ENCODE measurements around the gene AUTS2. TPM values are rescaled to one million over a fixed set of nuclear protein-coding genes. Genes with fewer than 3 reads are reported as not detected.

Gene AUTS2
- total and polyA plus RNA-seq, 2 experiments from 2014 or later, result 32.0 to 91.0 TPM

- TF ChIP-seq ZNF462 (CRISPR knock-in tag; IDR thresholded peaks at IDR 0.05) (no peak), CREB1 (CRISPR knock-in tag; IDR thresholded peaks at IDR 0.05; ENCODE audit: low read depth) (no peak), ZNF114 (CRISPR knock-in tag; IDR thresholded peaks at IDR 0.05) (no peak)
Measured at GRCh38 chr7:70458745-70459144, 860.5 kb downstream of the AUTS2 start (continued).

GRCh38 chr7:70459546-70459945 lies 861.3 kb downstream of the AUTS2 start:
- Histone ChIP-seq H3K79me2 (replicated peaks; ENCODE audit: insufficient read depth) (no peaks in the 10 kb centered on the region), H4K20me1 (replicated peaks; ENCODE audit: insufficient read depth) (no peaks in the 10 kb centered on the region), H3K27ac (ENCODE audit: low read depth) (no peak overlapping the region), H3K27me3 (ENCODE audit: insufficient read depth) (no peaks in the 10 kb centered on the region), H3K4me2 (no peak overlapping the region), H3K9me2 (ENCODE audit: insufficient read depth) (no peaks in the 10 kb centered on the region; the same call in 1 of the 2 replicates), H3K4me3 (no peak overlapping the region), H3K36me3 (ENCODE audit: insufficient read depth) (no peaks in the 10 kb centered on the region), H3K4me1 (ENCODE audit: insufficient read depth) (no peaks in the 10 kb centered on the region; the same call in 1 of the 2 replicates), H3F3A (replicated peaks; ENCODE audit: low read depth) (no peaks in the 10 kb centered on the region), H2AFZ (no peak overlapping the region)
- Mint-ChIP-seq H3K36me3 (ENCODE audit: low read depth) (no peaks in the 10 kb centered on the region), H3K27me3 (ENCODE audit: insufficient read depth, low read depth, poor library complexity) (peaks cover 3% of the 10 kb centered on the region), H3K27ac (no peak overlapping the region), H3K9me3 (no peaks in the 10 kb centered on the region), H3K4me3 (no peak overlapping the region), H3K4me1 (peaks cover 10% of the 10 kb centered on the region)
- ATAC-seq (no peak), DNase-seq (ENCODE audit: low spot score) (no peak)
- no peak for TF ChIP-seq REST (IDR thresholded peaks at IDR 0.05; ENCODE audit: unreplicated experiment)
- TF ChIP-seq EZH2 (IDR thresholded peaks at IDR 0.05; ENCODE audit: low read depth, unreplicated experiment), result no peak
- no peak for TF ChIP-seq NANOG (IDR thresholded peaks at IDR 0.05; ENCODE audit: borderline replicate concordance)
- no peak for TF ChIP-seq CREB1 (CRISPR knock-in tag; IDR thresholded peaks at IDR 0.05; ENCODE audit: low read depth)
- no peak for TF ChIP-seq ZNF462 (CRISPR knock-in tag; IDR thresholded peaks at IDR 0.05)

Data from GM23338 (cell line).